BJ (cell line): ENCODE data around the gene SCIN. TPM values are rescaled to one million over a fixed set of nuclear protein-coding genes. Genes with fewer than 3 reads are reported as not detected.

Experiments used
- CTCF ChIA-PET: fragments of 350-600 bp; formaldehyde crosslinking; extraction: SDS; loops from one replicate; lab custom pipeline; 2021; ENCODE audit warnings: antibody characterized with exemption, inconsistent platforms; lab: Yijun Ruan, JAX
- POLR2A ChIA-PET: fragments of 300-600 bp; sonication (Branson Sonifier 250); formaldehyde crosslinking; extraction: SDS; loops from one replicate; lab custom pipeline; 2021; ENCODE audit warnings: antibody characterized with exemption; lab: Charles Lee
- DNase-seq: peaks from one replicate; pipeline ENCODE4 v3.0.0-alpha.2; 2011; ENCODE audit warnings: low read depth
- H3K27me3 ChIP-seq: 2 replicates; pipeline ENCODE4 v1.6.0; 2011; ENCODE audit warnings: low read length; ENCODE audit not compliant: control insufficient read depth, insufficient read depth
- H3K36me3 ChIP-seq: 2 replicates; pipeline ENCODE4 v1.5.1; 2011; ENCODE audit warnings: low read length; ENCODE audit not compliant: control insufficient read depth, insufficient read depth
- H3K4me3 ChIP-seq: 2 replicates; pipeline ENCODE4 v1.5.1; 2011; ENCODE audit warnings: low read depth, mild to moderate bottlenecking, control low read depth, low read length
- polyA plus RNA-seq: library from polyadenylated mRNA; depleted of rRNA; stranded (reverse); fragments of >200 nt; gene quantifications from 2 replicates; pipeline ENCODE4 v1.2.3, GENCODE V29; 2011
- TF ChIP-seq, protein P1 (sequence below): IDR thresholded peaks from 2 replicates; pipeline ENCODE4 v1.5.1; 2011; ENCODE audit warnings: low read depth, mild to moderate bottlenecking, control low read depth, inconsistent platforms, low read length, moderate library complexity; ENCODE audit not compliant: insufficient read depth

SCIN gene
- polyA plus RNA-seq, 1 experiment: 0.06 TPM

DNA sequence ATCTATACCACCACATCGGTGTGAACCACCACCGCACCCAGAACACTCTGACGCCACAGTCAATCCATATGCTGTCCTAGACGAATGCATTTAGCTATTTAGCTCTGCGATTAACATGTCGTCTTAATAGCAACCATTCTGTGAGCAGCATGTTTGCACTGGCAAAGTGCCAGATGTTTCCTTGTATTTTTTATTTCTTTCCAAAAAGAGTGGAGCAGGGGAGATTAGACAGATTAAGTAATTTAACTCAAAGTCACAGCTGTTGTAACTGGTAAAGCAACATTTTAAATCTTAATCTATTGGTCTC lies 59.9 kb downstream of the SCIN start:
- DNase-seq: no peak
- H3K36me3 ChIP-seq: no peaks in the 10 kb centered on the region
- POLR2A ChIA-PET: no interaction called here
- TF ChIP-seq, protein P1, sequence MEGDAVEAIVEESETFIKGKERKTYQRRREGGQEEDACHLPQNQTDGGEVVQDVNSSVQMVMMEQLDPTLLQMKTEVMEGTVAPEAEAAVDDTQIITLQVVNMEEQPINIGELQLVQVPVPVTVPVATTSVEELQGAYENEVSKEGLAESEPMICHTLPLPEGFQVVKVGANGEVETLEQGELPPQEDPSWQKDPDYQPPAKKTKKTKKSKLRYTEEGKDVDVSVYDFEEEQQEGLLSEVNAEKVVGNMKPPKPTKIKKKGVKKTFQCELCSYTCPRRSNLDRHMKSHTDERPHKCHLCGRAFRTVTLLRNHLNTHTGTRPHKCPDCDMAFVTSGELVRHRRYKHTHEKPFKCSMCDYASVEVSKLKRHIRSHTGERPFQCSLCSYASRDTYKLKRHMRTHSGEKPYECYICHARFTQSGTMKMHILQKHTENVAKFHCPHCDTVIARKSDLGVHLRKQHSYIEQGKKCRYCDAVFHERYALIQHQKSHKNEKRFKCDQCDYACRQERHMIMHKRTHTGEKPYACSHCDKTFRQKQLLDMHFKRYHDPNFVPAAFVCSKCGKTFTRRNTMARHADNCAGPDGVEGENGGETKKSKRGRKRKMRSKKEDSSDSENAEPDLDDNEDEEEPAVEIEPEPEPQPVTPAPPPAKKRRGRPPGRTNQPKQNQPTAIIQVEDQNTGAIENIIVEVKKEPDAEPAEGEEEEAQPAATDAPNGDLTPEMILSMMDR: no peak
- CTCF ChIA-PET: interaction anchor here (1.3 kb wide), 1 partner anchor 44 kb away, joined by 3 read pairs; no protein-coding TSS in a partner anchor
- no peak overlapping the region for H3K4me3 ChIP-seq
- H3K27me3 ChIP-seq: no peaks in the 10 kb centered on the region

DNA sequence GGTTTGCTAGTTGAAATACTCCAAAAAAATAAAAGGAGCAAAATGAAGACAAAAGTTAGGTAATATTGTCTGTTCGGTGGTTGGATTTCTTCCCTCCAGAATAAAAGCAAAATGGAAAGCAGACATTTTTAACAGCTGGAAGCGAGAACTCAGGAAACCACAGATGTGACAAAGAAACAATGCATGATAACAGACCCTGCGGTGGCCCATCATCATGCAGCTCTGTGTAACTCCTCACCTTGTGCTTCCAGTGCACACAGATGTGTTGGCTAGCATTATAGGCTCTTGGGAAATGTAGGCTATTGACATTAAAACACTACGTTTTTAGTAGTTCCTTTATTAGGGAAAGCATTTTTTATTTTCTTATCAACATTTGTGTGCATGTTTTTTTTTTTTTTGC lies 63.1 kb downstream of the SCIN start:
- TF ChIP-seq, protein P1: no peak
- no peak overlapping the region for H3K4me3 ChIP-seq
- no peak for DNase-seq
- no peaks in the 10 kb centered on the region for H3K27me3 ChIP-seq
- no peaks in the 10 kb centered on the region for H3K36me3 ChIP-seq
- POLR2A ChIA-PET: no interaction called here
- CTCF ChIA-PET: no interaction called here

DNA sequence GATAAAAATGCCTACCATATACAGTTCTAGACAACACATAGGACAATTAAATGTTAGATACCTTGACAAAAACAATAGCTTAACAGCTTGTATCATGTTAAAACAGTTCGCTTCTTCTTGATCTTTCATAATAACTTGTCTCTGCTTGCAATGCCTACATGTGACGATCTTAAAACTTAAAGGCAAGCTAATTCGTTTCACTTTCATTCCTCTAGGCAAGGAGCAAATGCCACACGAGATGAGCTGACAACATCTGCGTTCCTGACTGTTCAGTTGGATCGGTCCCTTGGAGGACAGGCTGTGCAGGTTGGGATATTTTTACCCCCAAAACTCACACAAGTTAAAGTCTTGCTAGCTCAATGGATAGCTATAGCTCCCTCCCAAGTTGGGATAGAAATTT lies 65.3 kb downstream of the SCIN start:
- no peak overlapping the region for H3K4me3 ChIP-seq
- POLR2A ChIA-PET: no interaction called here
- CTCF ChIA-PET: interaction anchor here (1.3 to 1.6 kb wide), 4 partner anchors 12 to 625 kb away, joined by 3 to 6 read pairs (median 4); no protein-coding TSS in a partner anchor
- no peaks in the 10 kb centered on the region for H3K27me3 ChIP-seq
- DNase-seq: no peak
- TF ChIP-seq, protein P1: no peak
- no peaks in the 10 kb centered on the region for H3K36me3 ChIP-seq

DNA sequence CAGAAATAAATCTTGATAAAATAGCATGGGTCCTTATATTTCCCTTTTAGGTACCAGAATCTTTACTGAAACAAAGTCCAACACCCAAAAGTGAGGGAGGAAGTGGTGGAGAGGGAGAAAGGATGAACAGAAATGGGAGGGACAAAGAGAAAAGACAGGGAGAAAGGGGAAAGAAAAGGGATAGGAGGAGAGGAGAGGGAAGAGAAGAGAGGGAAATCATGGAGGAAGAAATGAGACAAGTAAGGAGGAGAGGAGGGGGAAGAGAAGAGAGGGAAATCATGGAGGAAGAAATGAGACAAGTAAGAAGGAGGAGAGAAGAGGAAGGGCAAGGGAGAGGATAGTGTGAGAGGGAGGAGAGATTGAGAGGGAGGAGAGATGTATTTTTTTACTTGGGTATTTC lies 66.8 kb downstream of the SCIN start:
- ChIA-PET CTCF (interaction anchor here (0.7 to 3.0 kb wide), 2 partner anchors 543 to 625 kb away, joined by 3 to 8 read pairs; no protein-coding TSS in a partner anchor), POLR2A (no interaction called here)
- no peak overlapping the region for H3K4me3 ChIP-seq
- TF ChIP-seq, protein P1: no peak
- no peaks in the 10 kb centered on the region for H3K36me3 ChIP-seq
- no peak for DNase-seq
- no peaks in the 10 kb centered on the region for H3K27me3 ChIP-seq

DNA sequence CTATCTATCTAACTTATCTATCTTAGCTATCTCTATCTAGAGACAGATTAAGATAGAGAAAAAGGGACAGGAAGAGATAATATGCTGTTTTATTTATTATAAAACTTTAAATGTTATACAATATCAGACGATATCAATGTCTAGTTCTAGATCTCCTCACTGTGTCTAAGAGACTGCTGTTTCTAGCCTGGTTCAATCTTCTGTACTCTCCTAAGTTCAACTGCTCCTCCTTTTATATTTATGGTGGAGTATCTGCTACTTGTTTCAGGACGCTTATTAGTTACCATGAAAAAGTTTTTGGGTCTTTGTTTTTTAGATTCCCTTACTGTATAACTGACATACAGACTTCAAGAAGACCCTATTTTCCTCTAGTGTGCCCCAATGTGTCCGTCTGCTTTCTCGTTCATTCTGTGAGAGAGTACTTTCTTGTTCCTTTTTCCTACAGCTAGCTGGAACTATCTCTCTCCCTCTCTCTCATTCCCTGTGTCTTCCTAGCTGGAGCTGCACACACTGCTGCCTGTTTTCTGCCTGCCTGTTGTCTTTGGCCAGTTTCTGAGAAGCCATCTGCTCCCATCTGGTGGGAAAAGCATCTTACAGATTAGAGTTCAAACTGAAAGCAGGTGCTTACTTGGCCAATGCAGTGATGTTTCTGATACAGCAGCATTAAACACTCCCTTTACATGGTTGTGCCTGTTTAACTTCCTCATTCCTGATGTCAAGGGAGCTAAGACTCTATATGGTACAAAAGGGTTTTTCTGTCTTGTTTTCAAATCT lies 67.5 kb downstream of the SCIN start:
- DNase-seq: no peak
- Histone ChIP-seq H3K27me3 (no peaks in the 10 kb centered on the region), H3K4me3 (no peak overlapping the region), H3K36me3 (no peaks in the 10 kb centered on the region)
- POLR2A ChIA-PET: no interaction called here
- CTCF ChIA-PET: interaction anchor here (0.5 to 3.0 kb wide), 12 partner anchors 10 to 638 kb away, joined by 3 to 11 read pairs (median 5); no protein-coding TSS in a partner anchor
- TF ChIP-seq, protein P1: no peak
